ENCODE results near the gene ST3GAL3. TPM values are rescaled to one million over a fixed set of nuclear protein-coding genes. Genes with fewer than 3 reads are reported as not detected.

The ST3GAL3 gene
- polyA plus RNA-seq, 1 of the 3 experiments (the other 2 are of a cell fraction), result 20.6 TPM

- H4K20me1 ChIP-seq (ENCODE audit: insufficient read depth), result peaks cover 16% of the 10 kb centered on the region
- DNase-seq, result no peak
- no peaks in the 10 kb centered on the region for H3K9me2 ChIP-seq
- H3K4me2 ChIP-seq, result no peak overlapping the region
- H3K9me3 ChIP-seq, result no peaks in the 10 kb centered on the region
- H3K4me1 ChIP-seq (ENCODE audit: control insufficient read depth in 1 of 2, insufficient read depth in 2 of 2, low read depth in 1 of 2, low read length in 1 of 2), result no peaks in the 10 kb centered on the region
- WGBS (ENCODE audit: low lambda C conversion rate), result 93% methylated on average over 4 of the region's 4 CpGs
- H3K4me3 ChIP-seq (ENCODE audit: low read depth in 2 of 2, low read length in 1 of 2), result no peak overlapping the region
- no peak overlapping the region for H2AFZ ChIP-seq (ENCODE audit: low read depth)
- POLR2A ChIA-PET, result interaction anchor here (0.6 kb wide), 1 partner anchor 24 kb away, joined by 3 read pairs; the partner anchor contains the start of gene ST3GAL3
- TF ChIP-seq ELF1 (IDR thresholded peaks at IDR 0.05) (no peak), GABPA (IDR thresholded peaks at IDR 0.05; ENCODE audit: low read depth) (no peak), ZBTB33 (IDR thresholded peaks at IDR 0.05; ENCODE audit: borderline replicate concordance, low read depth) (no peak), NRF1 (IDR thresholded peaks at IDR 0.05; ENCODE audit: low read depth, low read length) (no peak), RFX5 (IDR thresholded peaks at IDR 0.05; ENCODE audit: low read length) (no peak), FOXM1 (IDR thresholded peaks at IDR 0.05; ENCODE audit: low read depth) (no peak), EZH2phosphoT487 (IDR thresholded peaks at IDR 0.05; ENCODE audit: borderline replicate concordance, low read depth) (no peak), TCF12 (IDR thresholded peaks at IDR 0.05) (no peak), CHD2 (IDR thresholded peaks at IDR 0.05; ENCODE audit: low read length, partially characterized antibody) (no peak), RXRA (IDR thresholded peaks at IDR 0.05; ENCODE audit: borderline replicate concordance, low read depth) (no peak), SMC3 (IDR thresholded peaks at IDR 0.05; ENCODE audit: low read depth, low read length) (no peak), SIN3A (IDR thresholded peaks at IDR 0.05; ENCODE audit: borderline replicate concordance, low read depth, low read length) (no peak), CTCF (IDR thresholded peaks at IDR 0.05) (no peak), JUND (IDR thresholded peaks at IDR 0.05) (no peak)
- H3K27me3 ChIP-seq (ENCODE audit: insufficient read depth), result no peaks in the 10 kb centered on the region
- H3F3A ChIP-seq (replicated peaks; ENCODE audit: insufficient read depth), result peaks cover 9% of the 10 kb centered on the region
- CTCF ChIA-PET, result interaction anchor here (1.0 to 1.2 kb wide), 2 partner anchors 11 to 252 kb away, joined by 3 to 5 read pairs; no protein-coding TSS in a partner anchor
- H3K36me3 ChIP-seq (replicated peaks in 1 of 2; ENCODE audit: control insufficient read depth in 1 of 2, insufficient read depth in 2 of 2, low read length in 1 of 2), result peaks cover 56 to 75% of the 10 kb centered on the region in 2 experiments
- no peaks in the 10 kb centered on the region; the same call in 1 of the 2 replicates for H3K79me2 ChIP-seq (ENCODE audit: insufficient read depth)
- no peak overlapping the region for H3K27ac ChIP-seq (ENCODE audit: low read depth in 2 of 2, low read length in 1 of 2)
- H3K9ac ChIP-seq, result no peak overlapping the region
Measured at GRCh38 chr1:43683560-43683959, 23.8 kb upstream of the ST3GAL3 start.

- 92% methylated on average over 3 of the region's 3 CpGs for WGBS (ENCODE audit: low lambda C conversion rate)
- H3K4me1 ChIP-seq (ENCODE audit: control insufficient read depth in 1 of 2, insufficient read depth in 2 of 2, low read depth in 1 of 2, low read length in 1 of 2), result no peaks in the 10 kb centered on the region
- POLR2A ChIA-PET, result no interaction called here
- CTCF ChIA-PET, result no interaction called here
- H4K20me1 ChIP-seq (ENCODE audit: insufficient read depth), result peaks cover 18% of the 10 kb centered on the region
- H3K9me2 ChIP-seq, result no peaks in the 10 kb centered on the region
- no peaks in the 10 kb centered on the region for H3K79me2 ChIP-seq (ENCODE audit: insufficient read depth)
- no peak overlapping the region for H3K4me2 ChIP-seq
- H3K27ac ChIP-seq (ENCODE audit: low read depth in 2 of 2, low read length in 1 of 2), result no peak overlapping the region
- no peak overlapping the region for H2AFZ ChIP-seq (ENCODE audit: low read depth)
- no peaks in the 10 kb centered on the region for H3K9me3 ChIP-seq
- H3K4me3 ChIP-seq (ENCODE audit: low read depth in 2 of 2, low read length in 1 of 2), result no peak overlapping the region
- peaks cover 65 to 81% of the 10 kb centered on the region in 2 experiments for H3K36me3 ChIP-seq (replicated peaks in 1 of 2; ENCODE audit: control insufficient read depth in 1 of 2, insufficient read depth in 2 of 2, low read length in 1 of 2)
- H3K27me3 ChIP-seq (ENCODE audit: insufficient read depth), result no peaks in the 10 kb centered on the region
- H3K9ac ChIP-seq, result no peak overlapping the region
- DNase-seq, result no peak
- peaks cover 9% of the 10 kb centered on the region for H3F3A ChIP-seq (replicated peaks; ENCODE audit: insufficient read depth)
- TF ChIP-seq TEAD4 (IDR thresholded peaks at IDR 0.05; ENCODE audit: borderline replicate concordance, insufficient read depth) (no peak), RFX5 (IDR thresholded peaks at IDR 0.05; ENCODE audit: low read length) (no peak), YY1 (IDR thresholded peaks at IDR 0.05; ENCODE audit: low read depth) (no peak), MAX (IDR thresholded peaks at IDR 0.05; ENCODE audit: low read depth) (no peak), TCF12 (IDR thresholded peaks at IDR 0.05) (no peak), ZBTB33 (IDR thresholded peaks at IDR 0.05; ENCODE audit: borderline replicate concordance, low read depth) (no peak), FOXJ3 (CRISPR knock-in tag; IDR thresholded peaks at IDR 0.05) (no peak), RXRA (IDR thresholded peaks at IDR 0.05; ENCODE audit: borderline replicate concordance, low read depth) (no peak), FOSL2 (IDR thresholded peaks at IDR 0.05; ENCODE audit: borderline replicate concordance, low read depth) (no peak), EZH2phosphoT487 (IDR thresholded peaks at IDR 0.05; ENCODE audit: borderline replicate concordance, low read depth) (no peak), SMC3 (IDR thresholded peaks at IDR 0.05; ENCODE audit: low read depth, low read length) (no peak), USF2 (IDR thresholded peaks at IDR 0.05; ENCODE audit: borderline replicate concordance, low read depth, low read length) (no peak), EP300 (IDR thresholded peaks at IDR 0.05; ENCODE audit: borderline replicate concordance in 1 of 2, low read depth in 1 of 2, low read length in 1 of 2) (no peak), POLR2AphosphoS5 (IDR thresholded peaks at IDR 0.05; ENCODE audit: low read depth, low read length) (no peak)
Measured at GRCh38 chr1:43686801-43687200, 20.5 kb upstream of the ST3GAL3 start.

Measured in SK-N-SH (cell line).